Measurements from ENCODE around the gene TRMT5. TPM values are rescaled to one million over a fixed set of nuclear protein-coding genes. Genes with fewer than 3 reads are reported as not detected.

Gene TRMT5
- total RNA-seq, 1 experiment from 2014 or later: 17.6 TPM

DNA sequence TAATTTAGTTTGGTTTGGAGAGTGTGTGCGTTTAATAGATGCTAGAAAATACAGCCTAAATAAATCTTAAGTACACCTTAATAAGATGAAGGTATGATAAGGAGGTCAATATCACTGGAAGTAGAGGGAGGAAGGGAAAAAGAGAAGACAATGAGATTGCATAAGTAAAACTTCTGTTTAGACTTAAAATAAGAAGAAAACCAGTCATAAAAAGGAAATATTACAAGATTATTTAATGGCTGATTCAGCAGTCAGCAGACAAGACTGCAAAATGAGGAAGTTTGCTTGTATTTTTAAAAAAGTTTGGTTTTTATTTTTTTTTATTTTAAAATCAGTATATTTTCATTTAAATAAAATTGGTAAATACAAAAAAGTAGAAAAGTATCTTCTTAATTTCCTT lies 3.3 kb upstream of the TRMT5 start:
- CTCF ChIA-PET: no interaction called here
- no peaks in the 10 kb centered on the region for H3K9me3 Mint-ChIP-seq
- POLR2A ChIA-PET: no interaction called here

More for the DNA sequence above, 3.3 kb upstream of the TRMT5 start:
- ATAC-seq (no peak), DNase-seq (ENCODE audit: low spot score) (no peak)
- Mint-ChIP-seq H3K27me3 (ENCODE audit: low read depth) (no peaks in the 10 kb centered on the region), H3K4me1 (peaks cover 12% of the 10 kb centered on the region), H3K27ac (no peak overlapping the region), H3K36me3 (peaks cover 7% of the 10 kb centered on the region), H3K4me3 (no peak overlapping the region)
- TF ChIP-seq ELF4 (CRISPR knock-in tag; IDR thresholded peaks at IDR 0.05; ENCODE audit: low read depth): no peak
- TF ChIP-seq, protein P1, sequence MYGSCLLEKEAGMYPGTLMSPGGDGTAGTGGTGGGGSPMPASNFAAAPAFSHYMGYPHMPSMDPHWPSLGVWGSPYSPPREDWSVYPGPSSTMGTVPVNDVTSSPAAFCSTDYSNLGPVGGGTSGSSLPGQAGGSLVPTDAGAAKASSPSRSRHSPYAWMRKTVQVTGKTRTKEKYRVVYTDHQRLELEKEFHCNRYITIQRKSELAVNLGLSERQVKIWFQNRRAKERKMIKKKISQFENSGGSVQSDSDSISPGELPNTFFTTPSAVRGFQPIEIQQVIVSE (CRISPR knock-in tag; IDR thresholded peaks at IDR 0.05; ENCODE audit: borderline replicate concordance): no peak
- TF ChIP-seq PREB (CRISPR knock-in tag; IDR thresholded peaks at IDR 0.05; ENCODE audit: borderline replicate concordance): no peak
- TF ChIP-seq SP1 (CRISPR knock-in tag; conservative IDR thresholded peaks at IDR 0.05): no peak
- TF ChIP-seq PRDM15 (CRISPR knock-in tag; IDR thresholded peaks at IDR 0.05): no peak
- no peak for TF ChIP-seq ZNF121 (CRISPR knock-in tag; IDR thresholded peaks at IDR 0.05)
- TF ChIP-seq, protein P2, sequence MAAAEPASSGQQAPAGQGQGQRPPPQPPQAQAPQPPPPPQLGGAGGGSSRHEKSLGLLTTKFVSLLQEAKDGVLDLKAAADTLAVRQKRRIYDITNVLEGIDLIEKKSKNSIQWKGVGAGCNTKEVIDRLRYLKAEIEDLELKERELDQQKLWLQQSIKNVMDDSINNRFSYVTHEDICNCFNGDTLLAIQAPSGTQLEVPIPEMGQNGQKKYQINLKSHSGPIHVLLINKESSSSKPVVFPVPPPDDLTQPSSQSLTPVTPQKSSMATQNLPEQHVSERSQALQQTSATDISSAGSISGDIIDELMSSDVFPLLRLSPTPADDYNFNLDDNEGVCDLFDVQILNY (CRISPR knock-in tag; IDR thresholded peaks at IDR 0.05): no peak
- no peak for TF ChIP-seq JAZF1 (CRISPR knock-in tag; IDR thresholded peaks at IDR 0.05)
- no peak for TF ChIP-seq NR2C2 (CRISPR knock-in tag; IDR thresholded peaks at IDR 0.05)
- no peak for TF ChIP-seq NFATC4 (CRISPR knock-in tag; IDR thresholded peaks at IDR 0.05)
- TF ChIP-seq, protein P3, sequence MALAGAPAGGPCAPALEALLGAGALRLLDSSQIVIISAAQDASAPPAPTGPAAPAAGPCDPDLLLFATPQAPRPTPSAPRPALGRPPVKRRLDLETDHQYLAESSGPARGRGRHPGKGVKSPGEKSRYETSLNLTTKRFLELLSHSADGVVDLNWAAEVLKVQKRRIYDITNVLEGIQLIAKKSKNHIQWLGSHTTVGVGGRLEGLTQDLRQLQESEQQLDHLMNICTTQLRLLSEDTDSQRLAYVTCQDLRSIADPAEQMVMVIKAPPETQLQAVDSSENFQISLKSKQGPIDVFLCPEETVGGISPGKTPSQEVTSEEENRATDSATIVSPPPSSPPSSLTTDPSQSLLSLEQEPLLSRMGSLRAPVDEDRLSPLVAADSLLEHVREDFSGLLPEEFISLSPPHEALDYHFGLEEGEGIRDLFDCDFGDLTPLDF (CRISPR knock-in tag; IDR thresholded peaks at IDR 0.05): no peak
- no peak for TF ChIP-seq TEAD4 (CRISPR knock-in tag; IDR thresholded peaks at IDR 0.05)
- TF ChIP-seq MLX (CRISPR knock-in tag; IDR thresholded peaks at IDR 0.05): no peak

All from WTC11 (cell line).